ENCODE measurements around the gene ZNF860. TPM values are rescaled to one million over a fixed set of nuclear protein-coding genes. Genes with fewer than 3 reads are reported as not detected.

Gene ZNF860
- total RNA-seq, 4 donors from 2014 or later: 1.0 to 2.8 (median 2.0) TPM

GRCh38 chr3:32000877-32001276 lies 19.3 kb downstream of the ZNF860 start:
- WGBS, 2 donors: 73 to 87% methylated on average over 3 of the region's 3 CpGs
- no peak for DNase-seq (ENCODE audit: low spot score in 2 of 2)
- TF ChIP-seq CTCF (IDR thresholded peaks at IDR 0.05) (no peak), POLR2A (IDR thresholded peaks at IDR 0.05) (no peak)
- no peak overlapping the region for H3K4me3 ChIP-seq (ENCODE audit: low read depth, poor library complexity, severe bottlenecking)
- intact Hi-C loops (cut with DNase I; ENCODE audit: low total_unique reads): no loop called here

- intact Hi-C loops (cut with DNase I; ENCODE audit: low total_unique reads): no loop called here
- TF ChIP-seq POLR2A (IDR thresholded peaks at IDR 0.05) (no peak), CTCF (IDR thresholded peaks at IDR 0.05) (no peak)
- H3K4me3 ChIP-seq (ENCODE audit: low read depth, poor library complexity, severe bottlenecking): no peak overlapping the region
- no peak for DNase-seq (ENCODE audit: low spot score in 2 of 2)
- WGBS, 2 donors: 72 to 75% methylated on average over 6 of the region's 6 CpGs
Observed at GRCh38 chr3:32002561-32003368, 21.2 kb downstream of the ZNF860 start.

- intact Hi-C loops (cut with DNase I; ENCODE audit: low total_unique reads): no loop called here
- no peak overlapping the region for H3K4me3 ChIP-seq (ENCODE audit: low read depth, poor library complexity, severe bottlenecking)
- no peak for DNase-seq (ENCODE audit: low spot score in 2 of 2)
- WGBS, 2 donors: 74 to 90% methylated on average over 3 of the region's 3 CpGs
- TF ChIP-seq POLR2A (IDR thresholded peaks at IDR 0.05): no peak
- TF ChIP-seq CTCF (IDR thresholded peaks at IDR 0.05): no peak
Observed at GRCh38 chr3:32003380-32003779, 21.8 kb downstream of the ZNF860 start.

GRCh38 chr3:32004113-32004765 lies 22.7 kb downstream of the ZNF860 start:
- TF ChIP-seq POLR2A (IDR thresholded peaks at IDR 0.05) (no peak), CTCF (IDR thresholded peaks at IDR 0.05) (no peak)
- no peak for DNase-seq (ENCODE audit: low spot score in 2 of 2)
- no peak overlapping the region for H3K4me3 ChIP-seq (ENCODE audit: low read depth, poor library complexity, severe bottlenecking)
- 60 to 62% methylated on average over 5 of the region's 5 CpGs for WGBS, 2 donors
- intact Hi-C loops (cut with DNase I; ENCODE audit: low total_unique reads): no loop called here

GRCh38 chr3:32009101-32009500 lies 27.6 kb downstream of the ZNF860 start:
- DNase-seq (ENCODE audit: low spot score in 2 of 2): no peak
- TF ChIP-seq CTCF (IDR thresholded peaks at IDR 0.05) (no peak), POLR2A (IDR thresholded peaks at IDR 0.05) (no peak)
- H3K4me3 ChIP-seq (ENCODE audit: low read depth, poor library complexity, severe bottlenecking): no peak overlapping the region
- intact Hi-C loops (cut with DNase I; ENCODE audit: low total_unique reads): no loop called here
- 90 to 96% methylated on average over 2 of the region's 2 CpGs for WGBS, 2 donors
